PC-9 (cell line): ENCODE results near the gene CMBL. TPM values are rescaled to one million over a fixed set of nuclear protein-coding genes. Genes with fewer than 3 reads are reported as not detected.

Source experiments
- BruUV-seq: library from RNA; stranded (reverse); fragments of 400-500 nt; replicated peaks from 2 replicates; lab custom pipeline; 2021; lab: Mats Ljungman, UMichigan
- CTCF ChIA-PET: fragments of 300-600 bp; sonication (Branson Sonifier 250); formaldehyde crosslinking; loops from one replicate; lab custom pipeline; 2022; ENCODE audit warnings: antibody characterized with exemption; lab: Charles Lee
- POLR2A ChIA-PET: fragments of 300-600 bp; sonication (Branson Sonifier 250); formaldehyde crosslinking; loops from one replicate; lab custom pipeline; 2022; ENCODE audit warnings: antibody characterized with exemption; ENCODE audit not compliant: unreplicated experiment; lab: Charles Lee
- DNase-seq, 2 experiments: peaks; one replicate each; pipeline versions ENCODE4 v3.0.0 to v3.0.0-alpha.2; 2015 to 2022; ENCODE audit warnings: mixed read lengths in 1 of 2
- H2AFZ ChIP-seq: fragments of 200-600 bp; sonication (generic); 2 replicates; pipeline ENCODE4 v1.8.1; 2017; ENCODE audit warnings: antibody characterized with exemption
- H3F3A ChIP-seq: fragments of 200-600 bp; sonication (generic); 2 replicates; pipeline ENCODE4 v1.8.1; 2017; ENCODE audit warnings: antibody characterized with exemption, mild to moderate bottlenecking, low read depth; ENCODE audit not compliant: insufficient read depth
- H3K27ac ChIP-seq: fragments of 200-600 bp; sonication (generic); 2 replicates; pipeline ENCODE4 v1.6.1; 2016; ENCODE audit warnings: mixed run types
- H3K27me3 ChIP-seq: fragments of 200-600 bp; sonication (generic); 2 replicates; pipeline ENCODE4 v1.6.1; 2016; ENCODE audit warnings: low read depth, mixed run types; ENCODE audit not compliant: insufficient read depth
- H3K36me3 ChIP-seq: fragments of 200-600 bp; sonication (generic); 2 replicates; pipeline ENCODE4 v1.6.1; 2016; ENCODE audit warnings: low read depth, mixed run types
- H3K4me1 ChIP-seq: fragments of 200-600 bp; sonication (generic); replicated peaks from 2 replicates; pipeline ENCODE4 v1.6.1; 2016; ENCODE audit warnings: mixed run types; ENCODE audit not compliant: insufficient read depth
- H3K4me2 ChIP-seq: fragments of 200-600 bp; sonication (generic); 2 replicates; pipeline ENCODE4 v1.6.1; 2017; ENCODE audit warnings: mixed run types
- H3K4me3 ChIP-seq: fragments of 200-600 bp; sonication (generic); 2 replicates; pipeline ENCODE4 v1.6.1; 2016; ENCODE audit warnings: mixed run types
- H3K79me2 ChIP-seq: fragments of 200-600 bp; sonication (generic); 2 replicates; pipeline ENCODE4 v1.6.1; 2017; ENCODE audit warnings: low read depth, mixed run types
- H3K9me2 ChIP-seq: fragments of 200-600 bp; sonication (generic); 2 replicates; pipeline ENCODE4 v1.8.1; 2017; ENCODE audit warnings: mild to moderate bottlenecking; ENCODE audit not compliant: insufficient read depth
- H3K9me3 ChIP-seq: fragments of 200-600 bp; sonication (generic); 2 replicates; pipeline ENCODE4 v1.8.1; 2016; ENCODE audit warnings: low read depth; ENCODE audit not compliant: insufficient read depth
- H4K20me1 ChIP-seq: fragments of 200-600 bp; sonication (generic); 2 replicates; pipeline ENCODE4 v1.8.1; 2017; ENCODE audit not compliant: insufficient read depth
- EZH2 ChIP-seq: fragments of 200-600 bp; sonication (generic); IDR thresholded peaks from 2 replicates; pipeline ENCODE4 v1.8.0; 2017; ENCODE audit warnings: antibody characterized with exemption, low read depth
- intact Hi-C: fragments of 100-400 bp; cut with micrococcal nuclease; formaldehyde crosslinking; loops from one replicate; pipeline ENCODE4 v1.10.0; 2022; ENCODE audit not compliant: unreplicated experiment
- total RNA-seq: library from RNA; stranded (reverse); gene quantifications from 2 replicates; pipeline ENCODE4 v1.2.3, GENCODE V29; 2021
- TF ChIP-seq, protein P1 (sequence below): fragments of 200-600 bp; sonication (generic); conservative IDR thresholded peaks from 2 replicates; pipeline ENCODE4 v1.6.1; 2017; ENCODE audit warnings: mixed run types, antibody characterized with exemption, mild to moderate bottlenecking, moderate library complexity

CMBL gene
- total RNA-seq, 1 experiment from 2014 or later: 286 TPM

DNA sequence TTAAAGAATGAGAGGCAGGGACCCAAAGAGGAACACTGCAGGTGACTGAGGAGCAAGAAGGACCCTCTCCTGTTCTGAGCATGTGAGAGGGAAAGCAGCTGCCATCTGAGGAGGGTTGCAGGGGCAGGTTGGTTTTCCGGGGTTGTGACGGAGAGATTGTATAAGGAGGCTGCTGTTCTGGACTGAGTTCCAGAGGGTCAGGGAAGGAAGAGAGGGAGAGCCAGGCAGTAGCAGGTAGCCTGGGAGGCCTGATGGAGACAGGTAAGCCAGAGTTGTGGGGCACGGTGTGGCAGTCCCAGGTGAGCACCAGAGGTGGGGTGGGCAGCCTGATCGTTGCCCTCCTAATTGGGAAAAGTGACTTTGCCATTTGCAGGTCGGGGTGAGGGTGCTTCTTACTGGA lies 47.8 kb downstream of the CMBL start:
- Histone ChIP-seq H3K4me3 (no peak overlapping the region), H3K4me2 (no peak overlapping the region), H3K9me3 (no peaks in the 10 kb centered on the region), H3K4me1 (no peaks in the 10 kb centered on the region), H3K36me3 (peaks cover 91% of the 10 kb centered on the region), H3K27me3 (no peaks in the 10 kb centered on the region), H3F3A (peaks cover 74% of the 10 kb centered on the region), H4K20me1 (peaks cover 68% of the 10 kb centered on the region), H3K79me2 (peaks cover 40% of the 10 kb centered on the region), H3K27ac (no peak overlapping the region), H2AFZ (no peak overlapping the region), H3K9me2 (no peaks in the 10 kb centered on the region)
- TF ChIP-seq EZH2: no peak
- TF ChIP-seq, protein P1, sequence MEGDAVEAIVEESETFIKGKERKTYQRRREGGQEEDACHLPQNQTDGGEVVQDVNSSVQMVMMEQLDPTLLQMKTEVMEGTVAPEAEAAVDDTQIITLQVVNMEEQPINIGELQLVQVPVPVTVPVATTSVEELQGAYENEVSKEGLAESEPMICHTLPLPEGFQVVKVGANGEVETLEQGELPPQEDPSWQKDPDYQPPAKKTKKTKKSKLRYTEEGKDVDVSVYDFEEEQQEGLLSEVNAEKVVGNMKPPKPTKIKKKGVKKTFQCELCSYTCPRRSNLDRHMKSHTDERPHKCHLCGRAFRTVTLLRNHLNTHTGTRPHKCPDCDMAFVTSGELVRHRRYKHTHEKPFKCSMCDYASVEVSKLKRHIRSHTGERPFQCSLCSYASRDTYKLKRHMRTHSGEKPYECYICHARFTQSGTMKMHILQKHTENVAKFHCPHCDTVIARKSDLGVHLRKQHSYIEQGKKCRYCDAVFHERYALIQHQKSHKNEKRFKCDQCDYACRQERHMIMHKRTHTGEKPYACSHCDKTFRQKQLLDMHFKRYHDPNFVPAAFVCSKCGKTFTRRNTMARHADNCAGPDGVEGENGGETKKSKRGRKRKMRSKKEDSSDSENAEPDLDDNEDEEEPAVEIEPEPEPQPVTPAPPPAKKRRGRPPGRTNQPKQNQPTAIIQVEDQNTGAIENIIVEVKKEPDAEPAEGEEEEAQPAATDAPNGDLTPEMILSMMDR: no peak
- DNase-seq: no peak
- intact Hi-C loops: loop anchor here (10.0 kb wide), 1 partner anchor 445 kb away; no protein-coding TSS in a partner anchor
- no TSS peak for BruUV-seq
- ChIA-PET CTCF (no interaction called here), POLR2A (interaction anchor here (0.6 kb wide), 1 partner anchor 11 kb away, joined by 3 read pairs; no protein-coding TSS in a partner anchor)

DNA sequence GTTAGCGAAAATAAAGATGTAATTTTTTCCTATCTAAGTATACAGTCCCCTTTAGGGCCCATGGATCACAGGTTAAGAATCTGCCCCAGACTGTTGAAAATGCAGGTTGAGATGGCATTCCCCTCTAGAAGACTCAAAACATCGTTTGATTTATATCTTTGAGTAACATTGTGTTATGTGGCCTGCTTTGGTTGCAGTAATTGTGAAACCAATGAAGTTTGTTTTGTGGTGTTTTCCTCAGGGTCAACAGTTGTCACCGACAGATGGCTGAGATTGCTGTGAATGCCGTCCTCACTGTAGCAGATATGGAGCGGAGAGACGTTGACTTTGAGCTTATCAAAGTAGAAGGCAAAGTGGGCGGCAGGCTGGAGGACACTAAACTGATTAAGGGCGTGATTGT lies 49.8 kb downstream of the CMBL start:
- ChIA-PET POLR2A (no interaction called here), CTCF (no interaction called here)
- BruUV-seq: no TSS peak

DNA sequence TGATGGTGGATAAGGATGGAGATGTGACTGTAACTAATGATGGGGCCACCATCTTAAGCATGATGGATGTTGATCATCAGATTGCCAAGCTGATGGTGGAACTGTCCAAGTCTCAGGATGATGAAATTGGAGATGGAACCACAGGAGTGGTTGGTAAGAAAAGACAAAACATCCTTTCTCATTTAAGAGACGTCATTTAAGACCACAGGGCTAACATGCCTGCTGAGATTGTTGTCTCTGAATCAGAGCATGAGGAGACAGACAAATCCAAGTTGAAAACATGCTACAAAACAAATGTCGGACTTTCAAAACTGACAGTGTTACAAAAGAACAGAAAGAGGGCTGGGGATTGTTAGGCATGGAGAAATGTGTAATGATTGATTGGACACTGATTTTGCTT lies 53.0 kb downstream of the CMBL start:
- BruUV-seq: no TSS peak
- TF ChIP-seq, protein P1: no peak
- no peak for TF ChIP-seq EZH2
- Histone ChIP-seq H3K27me3 (no peaks in the 10 kb centered on the region), H3K4me2 (no peak overlapping the region), H3K27ac (no peak overlapping the region), H3K9me2 (no peaks in the 10 kb centered on the region), H4K20me1 (peaks cover 81% of the 10 kb centered on the region), H3K36me3 (peaks cover 74% of the 10 kb centered on the region), H3K9me3 (no peaks in the 10 kb centered on the region), H3F3A (peaks cover 46% of the 10 kb centered on the region), H3K4me1 (peaks cover 9% of the 10 kb centered on the region), H2AFZ (no peak overlapping the region), H3K4me3 (no peak overlapping the region), H3K79me2 (peaks cover 89% of the 10 kb centered on the region)
- ChIA-PET CTCF (interaction anchor here (0.7 to 1.0 kb wide), 2 partner anchors 29 to 403 kb away, joined by 3 to 15 read pairs; no protein-coding TSS in a partner anchor), POLR2A (interaction anchor here (0.6 kb wide), 1 partner anchor 1202 kb away, joined by 4 read pairs; no protein-coding TSS in a partner anchor)
- no peak for DNase-seq
- intact Hi-C loops: loop anchor here (10.0 kb wide), 1 partner anchor 450 kb away; no protein-coding TSS in a partner anchor

More for the DNA sequence above, 49.8 kb downstream of the CMBL start:
- DNase-seq: no peak
- H3K4me3 ChIP-seq: no peak overlapping the region
- intact Hi-C loops: loop anchor here (10.0 kb wide), 1 partner anchor 447 kb away; no protein-coding TSS in a partner anchor
- no peaks in the 10 kb centered on the region for H3K4me1 ChIP-seq
- no peak overlapping the region for H3K4me2 ChIP-seq
- no peak overlapping the region for H2AFZ ChIP-seq
- no peak for TF ChIP-seq EZH2
- TF ChIP-seq, protein P1: no peak
- H3K27me3 ChIP-seq: no peaks in the 10 kb centered on the region
- peaks cover 64% of the 10 kb centered on the region for H3F3A ChIP-seq
- peaks cover 82% of the 10 kb centered on the region for H4K20me1 ChIP-seq
- peaks cover 93% of the 10 kb centered on the region for H3K36me3 ChIP-seq
- no peaks in the 10 kb centered on the region for H3K9me2 ChIP-seq
- no peak overlapping the region for H3K27ac ChIP-seq
- no peaks in the 10 kb centered on the region for H3K9me3 ChIP-seq
- H3K79me2 ChIP-seq: peaks cover 61% of the 10 kb centered on the region
